Neuronal stem cell (in vitro differentiated cells): ENCODE results near the gene CC2D1A.
A peak's percentile ranks its signal among the peaks of the same experiment; 100 is the strongest.

Experiments
- DNase-seq: peaks from one replicate; pipeline ENCODE4 v3.0.0-alpha.2; 2013; ENCODE audit warnings: low spot score
- H2AFZ ChIP-seq: one replicate; pipeline ENCODE4 v1.6.1; 2013; ENCODE audit warnings: mild to moderate bottlenecking, low read length, inconsistent platforms
- H2AK5ac ChIP-seq: 2 replicates; pipeline ENCODE4 v1.6.1; 2013; ENCODE audit warnings: low read depth, mild to moderate bottlenecking, inconsistent platforms, low read length, moderate library complexity, mixed read lengths
- H2BK120ac ChIP-seq: 2 replicates; pipeline ENCODE4 v1.6.1; 2013; ENCODE audit warnings: low read depth, mild to moderate bottlenecking, inconsistent platforms, low read length, moderate library complexity, mixed read lengths
- H2BK12ac ChIP-seq: one replicate; pipeline ENCODE4 v1.6.1; 2013; ENCODE audit warnings: low read length, inconsistent platforms
- H2BK15ac ChIP-seq: 2 replicates; pipeline ENCODE4 v1.6.1; 2013; ENCODE audit warnings: mild to moderate bottlenecking, low read length, inconsistent platforms, mixed read lengths
- H2BK5ac ChIP-seq: one replicate; pipeline ENCODE4 v1.6.1; 2013; ENCODE audit warnings: inconsistent platforms, mild to moderate bottlenecking, low read length, moderate library complexity
- H3K14ac ChIP-seq: one replicate; pipeline ENCODE4 v1.6.1; 2013; ENCODE audit warnings: low read length, inconsistent platforms
- H3K18ac ChIP-seq: 2 replicates; pipeline ENCODE4 v1.6.1; 2013; ENCODE audit warnings: low read length, inconsistent platforms
- H3K23ac ChIP-seq: 2 replicates; pipeline ENCODE4 v1.6.1; 2013; ENCODE audit warnings: low read depth, mild to moderate bottlenecking, mixed read lengths, low read length, inconsistent platforms; ENCODE audit not compliant: poor library complexity
- H3K27ac ChIP-seq: replicated peaks from 3 replicates; pipeline ENCODE4 v1.5.1; 2013; ENCODE audit warnings: low read length, inconsistent platforms
- H3K27me3 ChIP-seq, 3 experiments: 2 replicates each; pipeline ENCODE4 v1.6.1; 2013; ENCODE audit warnings: low read length in 3 of 3, mild to moderate bottlenecking in 2 of 3, inconsistent platforms in 1 of 3, low read depth in 1 of 3, mixed read lengths in 1 of 3, moderate library complexity in 1 of 3; ENCODE audit not compliant: control insufficient read depth in 3 of 3, insufficient read depth in 3 of 3
- H3K36me3 ChIP-seq, 2 donors: replicated peaks in 1 of 2; 2 replicates each; pipeline ENCODE4 v1.6.1; 2013; ENCODE audit warnings: low read length in 2 of 2; ENCODE audit not compliant: control insufficient read depth in 2 of 2, insufficient read depth in 2 of 2
- H3K4ac ChIP-seq: 2 replicates; pipeline ENCODE4 v1.6.1; 2013; ENCODE audit warnings: inconsistent platforms, mild to moderate bottlenecking, low read length, moderate library complexity
- H3K4me1 ChIP-seq, 2 donors: 1 replicate in 1 of 2; 2 replicates in 1 of 2; pipeline ENCODE4 v1.6.1; 2013; ENCODE audit warnings: low read length in 2 of 2, low read depth in 1 of 2; ENCODE audit not compliant: control insufficient read depth in 2 of 2, insufficient read depth in 1 of 2
- H3K4me2 ChIP-seq: one replicate; pipeline ENCODE4 v1.6.1; 2013; ENCODE audit warnings: mild to moderate bottlenecking, low read length, inconsistent platforms; ENCODE audit not compliant: insufficient read depth, poor library complexity, severe bottlenecking
- H3K4me3 ChIP-seq, 2 donors: 2 replicates each; pipeline ENCODE4 v1.5.1; 2013; ENCODE audit warnings: low read length in 2 of 2, mild to moderate bottlenecking in 2 of 2, inconsistent platforms in 1 of 2, moderate library complexity in 1 of 2
- H3K79me1 ChIP-seq: one replicate; pipeline ENCODE4 v1.6.1; 2013; ENCODE audit warnings: low read depth, mild to moderate bottlenecking, inconsistent platforms, low read length, moderate library complexity
- H3K9ac ChIP-seq: one replicate; pipeline ENCODE4 v1.6.1; 2013; ENCODE audit warnings: mild to moderate bottlenecking, low read depth, low read length, inconsistent platforms; ENCODE audit not compliant: poor library complexity
- H3K9me3 ChIP-seq, 2 donors: replicated peaks in 1 of 2; 2 replicates each; pipeline versions ENCODE3 to v1.6.1; 2013; ENCODE audit warnings: low read length in 2 of 2, mild to moderate bottlenecking in 2 of 2, inconsistent platforms in 1 of 2, low read depth in 1 of 2, mixed read lengths in 1 of 2, moderate library complexity in 1 of 2; ENCODE audit not compliant: control insufficient read depth in 2 of 2, insufficient read depth in 1 of 2
- H4K8ac ChIP-seq: one replicate; pipeline ENCODE4 v1.6.1; 2013; ENCODE audit warnings: low read depth, mild to moderate bottlenecking, inconsistent platforms, low read length, moderate library complexity
- H4K91ac ChIP-seq: one replicate; pipeline ENCODE4 v1.6.1; 2013; ENCODE audit warnings: low read length, low read depth, mild to moderate bottlenecking, inconsistent platforms; ENCODE audit not compliant: poor library complexity
- WGBS, 2 donors: extraction: QIAGEN DNeasy Blood & Tissue Kit; methylation state at CpG; one replicate each; pipeline ENCODE4 v1.1.7; 2013; ENCODE audit warnings: missing lambda C conversion rate in 2 of 2, mixed read lengths in 1 of 2; ENCODE audit not compliant: insufficient read length in 2 of 2, insufficient replicate concordance in 1 of 2; ENCODE audit errors: extremely low coverage in 2 of 2; 5-methylcytosine and 5-hydroxymethylcytosine counted together

The CC2D1A gene

GRCh38 chr19:13934785-13935109 is 28.7 kb downstream of the CC2D1A start:
- Histone ChIP-seq H2BK15ac (no peak overlapping the region), H3K4me2 (no peak overlapping the region), H3K4me3 (peak overlapping the region in 1 of 2 donors; percentile 62), H3K27ac (no peak overlapping the region), H2AFZ (no peak overlapping the region), H3K18ac (peak overlapping the region; percentile 2), H3K4me1 (peaks cover 20 to 21% of the 10 kb centered on the region in 2 donors), H2BK120ac (no peak overlapping the region), H2BK12ac (no peak overlapping the region), H2AK5ac (no peak overlapping the region), H4K8ac (no peak overlapping the region), H3K9ac (peak overlapping the region; percentile 78), H4K91ac (no peak overlapping the region), H2BK5ac (no peak overlapping the region), H3K36me3 (peaks cover 6 to 7% of the 10 kb centered on the region in 2 donors), H3K27me3 (peaks cover 0 to 2% (median 0%) of the 10 kb centered on the region in 3 experiments), H3K4ac (no peak overlapping the region), H3K79me1 (no peaks in the 10 kb centered on the region), H3K9me3 (no peaks in the 10 kb centered on the region), H3K14ac (peak overlapping the region; percentile 1), H3K23ac (peak overlapping the region; percentile 77)
- WGBS, 2 donors = no CpG with 5 or more reads among the region's 2 CpGs
- DNase-seq = no peak

GRCh38 chr19:13935765-13936510 is 29.9 kb downstream of the CC2D1A start:
- DNase-seq = peak; percentile 35
- H2BK5ac ChIP-seq = peak overlapping the region; percentile 90
- no peaks in the 10 kb centered on the region for H3K79me1 ChIP-seq
- H4K8ac ChIP-seq = peak overlapping the region; percentile 100
- no peaks in the 10 kb centered on the region for H3K9me3 ChIP-seq
- H3K18ac ChIP-seq = peak overlapping the region; percentile 100
- H3K4me2 ChIP-seq = peak overlapping the region; percentile 11
- H3K27me3 ChIP-seq = peaks cover 0 to 2% (median 0%) of the 10 kb centered on the region in 3 experiments
- peak overlapping the region; percentile 96 for H3K23ac ChIP-seq
- H3K4me3 ChIP-seq = no peak overlapping the region
- peak overlapping the region; percentile 100 for H2AK5ac ChIP-seq
- peak overlapping the region; percentile 83 for H2AFZ ChIP-seq
- H3K9ac ChIP-seq = peak overlapping the region; percentile 70
- H3K4me1 ChIP-seq = peaks cover 20 to 21% of the 10 kb centered on the region in 2 donors
- peak overlapping the region; percentile 100 for H2BK15ac ChIP-seq
- H2BK12ac ChIP-seq = peak overlapping the region; percentile 77
- peak overlapping the region; percentile 98 for H3K14ac ChIP-seq
- H3K27ac ChIP-seq = peak overlapping the region; percentile 33
- peak overlapping the region; percentile 68 for H4K91ac ChIP-seq
- no CpG with 5 or more reads among the region's 22 CpGs for WGBS, 2 donors
- H2BK120ac ChIP-seq = peak overlapping the region; percentile 99
- peak overlapping the region; percentile 98 for H3K4ac ChIP-seq
- H3K36me3 ChIP-seq = peaks cover 4 to 7% of the 10 kb centered on the region in 2 donors

GRCh38 chr19:13937479-13938300 is 31.7 kb downstream of the CC2D1A start:
- H3K4ac ChIP-seq = peak overlapping the region; percentile 37
- H3K23ac ChIP-seq = peak overlapping the region; percentile 73
- 100% methylated on average over 1 of the region's 29 CpGs; no CpG with 5 or more reads in 1 of the 2 donors for WGBS, 2 donors
- peak overlapping the region; percentile 99 for H4K8ac ChIP-seq
- H3K36me3 ChIP-seq = peaks cover 0 to 4% of the 10 kb centered on the region in 2 donors
- H3K9me3 ChIP-seq = peaks cover 2 to 4% of the 10 kb centered on the region in 2 donors
- peak overlapping the region; percentile 37 for H3K4me2 ChIP-seq
- peak overlapping the region; percentile 86 for H2AK5ac ChIP-seq
- peaks cover 20 to 21% of the 10 kb centered on the region in 2 donors for H3K4me1 ChIP-seq
- H3K14ac ChIP-seq = peak overlapping the region; percentile 99
- DNase-seq = no peak
- peak overlapping the region; percentile 66 for H2BK5ac ChIP-seq
- no peaks in the 10 kb centered on the region for H3K79me1 ChIP-seq
- peak overlapping the region; percentile 67 for H2BK120ac ChIP-seq
- no peak overlapping the region for H4K91ac ChIP-seq
- H2BK15ac ChIP-seq = peak overlapping the region; percentile 97
- H3K9ac ChIP-seq = peak overlapping the region; percentile 81
- H3K27ac ChIP-seq = no peak overlapping the region
- H3K4me3 ChIP-seq = peak overlapping the region; percentile 24 to 34
- H3K18ac ChIP-seq = peak overlapping the region; percentile 90
- H2AFZ ChIP-seq = peak overlapping the region; percentile 80
- H2BK12ac ChIP-seq = peak overlapping the region; percentile 94
- H3K27me3 ChIP-seq = peaks cover 0 to 2% (median 0%) of the 10 kb centered on the region in 3 experiments
